Measurements from ENCODE around the gene PBRM1.

DNA sequence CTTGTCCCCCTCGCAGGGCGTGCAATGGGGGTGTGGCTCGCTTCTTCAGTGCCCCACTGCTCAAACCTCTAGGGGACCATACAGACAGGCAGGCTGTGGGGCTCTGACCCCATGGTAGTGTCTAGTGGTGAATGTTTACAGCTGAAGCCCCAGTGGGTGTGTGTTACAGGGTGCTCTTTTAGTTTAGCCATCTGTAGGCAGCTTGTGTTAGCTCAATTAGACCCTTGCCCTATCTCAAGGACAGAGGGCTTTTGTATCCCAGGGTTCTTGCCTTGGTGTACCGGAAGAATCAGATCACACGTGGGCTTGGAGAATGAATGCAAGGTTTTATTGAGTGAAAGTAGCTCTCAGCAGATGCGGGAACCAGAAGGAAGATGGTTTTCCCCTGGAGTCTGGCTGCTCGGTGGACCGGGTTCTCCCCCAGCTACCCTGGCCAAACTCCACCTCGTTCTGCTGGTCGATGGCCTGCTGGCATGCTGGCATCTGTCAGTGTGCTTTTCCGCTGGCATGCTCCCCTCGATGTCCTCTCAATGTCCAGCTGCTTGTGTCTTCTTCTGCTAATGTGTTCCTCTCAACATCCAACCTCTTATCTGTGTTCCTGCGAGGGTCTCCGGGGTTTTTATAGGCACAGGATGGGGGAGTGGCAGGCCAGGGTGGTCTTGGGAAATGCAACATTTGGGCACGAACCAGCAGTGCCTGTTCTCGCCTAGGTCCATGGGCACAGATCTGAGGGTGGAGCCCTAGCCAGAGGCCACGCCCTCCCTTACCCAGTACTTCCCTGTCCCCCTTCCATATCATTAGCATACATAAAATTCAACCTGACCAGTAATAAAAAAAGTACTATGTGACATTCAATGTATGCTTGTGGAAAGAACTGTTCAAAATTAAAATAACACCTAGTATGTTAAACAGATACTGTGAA lies 26.8 kb upstream of the PBRM1 start:
- TF ChIP-seq POLR2A (IDR thresholded peaks at IDR 0.05; ENCODE audit: control extremely low read depth in 1 of 2, low read depth in 2 of 2, low read length in 2 of 2) = no peak
- TF ChIP-seq SUZ12 (IDR thresholded peaks at IDR 0.05; ENCODE audit: low read length) = no peak
- no peak for TF ChIP-seq TBP (IDR thresholded peaks at IDR 0.05; ENCODE audit: low read depth, low read length)
- no peak for TF ChIP-seq CTCF (IDR thresholded peaks at IDR 0.05; ENCODE audit: control extremely low read depth in 1 of 3, insufficient read depth in 1 of 3, low read depth in 1 of 3, low read length in 3 of 3)
- TF ChIP-seq CEBPB (IDR thresholded peaks at IDR 0.05; ENCODE audit: low read depth, low read length) = no peak

Data from H1 (cell line).